H1 (cell line): ENCODE results near the gene NOS1AP.

Experiments
- CHD1 ChIP-seq: IDR thresholded peaks from 2 replicates; pipeline ENCODE4 v1.6.1; 2012; ENCODE audit warnings: low read depth, low read length, improper control_type of control experiment
- CHD2 ChIP-seq: IDR thresholded peaks from 2 replicates; pipeline ENCODE4 v1.6.1; 2012; ENCODE audit warnings: low read length, improper control_type of control experiment
- CREB1 ChIP-seq: IDR thresholded peaks from 2 replicates; pipeline ENCODE4 v1.6.1; 2012; ENCODE audit warnings: inconsistent platforms
- EP300 ChIP-seq, 2 experiments: IDR thresholded peaks; 1 replicate in 1 of 2; 2 replicates in 1 of 2; pipeline ENCODE4 v1.6.1; 2011 to 2012; ENCODE audit warnings: low read depth in 2 of 2, low read length in 2 of 2, mild to moderate bottlenecking in 2 of 2, borderline replicate concordance in 1 of 2, inconsistent platforms in 1 of 2, moderate library complexity in 1 of 2
- RFX5 ChIP-seq: IDR thresholded peaks from 2 replicates; pipeline ENCODE4 v1.6.1; 2011; ENCODE audit warnings: low read depth, low read length, improper control_type of control experiment, borderline replicate concordance
- TF ChIP-seq, protein P1 (sequence below), 3 experiments: IDR thresholded peaks; 1 replicate in 2 of 3; 2 replicates in 1 of 3; pipeline versions ENCODE4 v1.5.1 to v1.6.1; 2011; ENCODE audit warnings: low read length in 3 of 3, mild to moderate bottlenecking in 3 of 3, inconsistent platforms in 2 of 3, low read depth in 1 of 3, moderate library complexity in 1 of 3; ENCODE audit not compliant: insufficient read depth in 1 of 3; ENCODE audit errors: control extremely low read depth in 1 of 3

DNA sequence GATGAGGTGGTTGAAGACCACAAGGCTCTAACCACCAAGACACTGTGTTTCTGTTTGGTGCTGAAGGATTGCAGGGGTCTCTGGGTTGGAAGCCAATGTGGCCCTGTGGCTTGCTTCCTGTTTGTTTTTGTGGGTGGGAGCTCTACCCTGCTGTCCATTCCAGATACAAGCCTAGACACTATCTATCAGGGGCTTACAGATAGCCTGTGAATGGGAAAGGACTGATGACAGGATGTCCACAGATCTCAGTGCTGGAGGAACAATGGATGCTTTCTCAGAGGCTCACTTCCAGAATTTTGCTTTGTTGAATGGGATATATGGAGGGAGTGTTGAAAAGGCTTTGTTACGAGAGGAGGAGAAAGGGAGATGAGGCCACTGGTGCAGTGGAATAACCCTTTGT lies 69.7 kb downstream of the NOS1AP start:
- TF ChIP-seq, protein P1, sequence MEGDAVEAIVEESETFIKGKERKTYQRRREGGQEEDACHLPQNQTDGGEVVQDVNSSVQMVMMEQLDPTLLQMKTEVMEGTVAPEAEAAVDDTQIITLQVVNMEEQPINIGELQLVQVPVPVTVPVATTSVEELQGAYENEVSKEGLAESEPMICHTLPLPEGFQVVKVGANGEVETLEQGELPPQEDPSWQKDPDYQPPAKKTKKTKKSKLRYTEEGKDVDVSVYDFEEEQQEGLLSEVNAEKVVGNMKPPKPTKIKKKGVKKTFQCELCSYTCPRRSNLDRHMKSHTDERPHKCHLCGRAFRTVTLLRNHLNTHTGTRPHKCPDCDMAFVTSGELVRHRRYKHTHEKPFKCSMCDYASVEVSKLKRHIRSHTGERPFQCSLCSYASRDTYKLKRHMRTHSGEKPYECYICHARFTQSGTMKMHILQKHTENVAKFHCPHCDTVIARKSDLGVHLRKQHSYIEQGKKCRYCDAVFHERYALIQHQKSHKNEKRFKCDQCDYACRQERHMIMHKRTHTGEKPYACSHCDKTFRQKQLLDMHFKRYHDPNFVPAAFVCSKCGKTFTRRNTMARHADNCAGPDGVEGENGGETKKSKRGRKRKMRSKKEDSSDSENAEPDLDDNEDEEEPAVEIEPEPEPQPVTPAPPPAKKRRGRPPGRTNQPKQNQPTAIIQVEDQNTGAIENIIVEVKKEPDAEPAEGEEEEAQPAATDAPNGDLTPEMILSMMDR (IDR thresholded peaks at IDR 0.05; ENCODE audit: control extremely low read depth in 1 of 3, insufficient read depth in 1 of 3, low read depth in 1 of 3, low read length in 3 of 3) = no peak
- TF ChIP-seq CHD2 = no peak
- no peak for TF ChIP-seq CHD1
- no peak for TF ChIP-seq CREB1
- no peak for TF ChIP-seq RFX5
- no peak for TF ChIP-seq EP300 (IDR thresholded peaks at IDR 0.05; ENCODE audit: borderline replicate concordance in 1 of 2, low read depth in 2 of 2, low read length in 2 of 2)
